CD14-positive monocyte (primary cell): ENCODE data around the gene ARID1B. TPM values are rescaled to one million over a fixed set of nuclear protein-coding genes. Genes with fewer than 3 reads are reported as not detected.

Source experiments
- DNase-seq, 3 donors: peaks; one replicate each; pipeline ENCODE4 v3.0.0-alpha.2; 2011 to 2022
- H2AFZ ChIP-seq: 2 replicates; pipeline ENCODE4 v1.6.0; 2012; ENCODE audit warnings: mild to moderate bottlenecking, low read depth, low read length, inconsistent platforms; ENCODE audit not compliant: insufficient read depth, poor library complexity, severe bottlenecking
- H3K27ac ChIP-seq, 2 donors: 1 replicate in 1 of 2; 2 replicates in 1 of 2; pipeline ENCODE4 v1.5.1; 2012 to 2013; ENCODE audit warnings: low read length in 2 of 2, control low read depth in 1 of 2, inconsistent platforms in 1 of 2, low read depth in 1 of 2, mild to moderate bottlenecking in 1 of 2
- H3K27me3 ChIP-seq, 2 donors: one replicate each; pipeline versions ENCODE4 v1.6.0 to v1.6.1; 2011 to 2013; ENCODE audit warnings: low read length in 2 of 2; ENCODE audit not compliant: control insufficient read depth in 2 of 2, insufficient read depth in 2 of 2
- H3K36me3 ChIP-seq, 2 donors: replicated peaks in 1 of 2; 1 replicate in 1 of 2; 2 replicates in 1 of 2; pipeline versions ENCODE4 v1.5.1 to v1.6.1; 2012 to 2013; ENCODE audit warnings: low read length in 2 of 2, control low read depth in 1 of 2, inconsistent platforms in 1 of 2, mild to moderate bottlenecking in 1 of 2; ENCODE audit not compliant: insufficient read depth in 2 of 2, control insufficient read depth in 1 of 2
- H3K4me1 ChIP-seq, 2 donors: 1 replicate in 1 of 2; 2 replicates in 1 of 2; pipeline versions ENCODE4 v1.5.1 to v1.6.1; 2012 to 2013; ENCODE audit warnings: low read length in 2 of 2, control low read depth in 1 of 2, inconsistent platforms in 1 of 2, mild to moderate bottlenecking in 1 of 2, moderate library complexity in 1 of 2; ENCODE audit not compliant: insufficient read depth in 2 of 2, control insufficient read depth in 1 of 2
- H3K4me2 ChIP-seq: replicated peaks from 2 replicates; pipeline ENCODE3; 2012; ENCODE audit warnings: low read length, moderate library complexity, mild to moderate bottlenecking; ENCODE audit not compliant: poor library complexity, severe bottlenecking; ENCODE audit errors: extremely low read depth
- H3K4me3 ChIP-seq, 3 experiments: fragments of 200-600 bp in 1 of 3; sonication (generic) in 1 of 3; replicated peaks in 1 of 3; 1 replicate in 2 of 3; 2 replicates in 1 of 3; pipeline ENCODE4 v1.5.1; 2011 to 2013; ENCODE audit warnings: low read length in 3 of 3, mild to moderate bottlenecking in 3 of 3, control low read depth in 2 of 3, low read depth in 2 of 3, inconsistent platforms in 1 of 3, moderate library complexity in 1 of 3
- H3K79me2 ChIP-seq: 2 replicates; pipeline ENCODE4 v1.6.0; 2012; ENCODE audit warnings: mild to moderate bottlenecking, control low read depth, inconsistent platforms, low read length, moderate library complexity; ENCODE audit not compliant: insufficient read depth
- H3K9ac ChIP-seq: 2 replicates; pipeline ENCODE4 v1.6.0; 2017; ENCODE audit warnings: low read length, mild to moderate bottlenecking; ENCODE audit not compliant: insufficient read depth, poor library complexity, severe bottlenecking
- H3K9me3 ChIP-seq, 2 donors: replicated peaks in 1 of 2; 1 replicate in 1 of 2; 2 replicates in 1 of 2; pipeline versions ENCODE4 v1.5.1 to v1.6.1; 2012 to 2013; ENCODE audit warnings: low read length in 2 of 2, control low read depth in 1 of 2; ENCODE audit not compliant: control insufficient read depth in 1 of 2, insufficient read depth in 1 of 2
- H4K20me1 ChIP-seq: 2 replicates; pipeline ENCODE4 v1.6.0; 2012; ENCODE audit warnings: mild to moderate bottlenecking, low read length, control low read depth, moderate library complexity; ENCODE audit not compliant: insufficient read depth
- H3K27ac Mint-ChIP-seq, 7 donors: one replicate each; pipeline ENCODE4 v1.8.0; 2020; ENCODE audit warnings: mild to moderate bottlenecking in 7 of 7, mixed read lengths in 7 of 7, moderate library complexity in 6 of 7, inconsistent platforms in 2 of 7
- H3K27me3 Mint-ChIP-seq, 3 donors: one replicate each; pipeline ENCODE4 v1.8.0; 2021 to 2022; ENCODE audit warnings: low read depth in 3 of 3, mild to moderate bottlenecking in 3 of 3, mixed read lengths in 3 of 3, moderate library complexity in 3 of 3, inconsistent platforms in 1 of 3
- H3K36me3 Mint-ChIP-seq, 2 donors: one replicate each; pipeline ENCODE4 v1.8.0; 2020; ENCODE audit warnings: mixed read lengths in 2 of 2, inconsistent platforms in 1 of 2, mild to moderate bottlenecking in 1 of 2
- H3K4me1 Mint-ChIP-seq: one replicate; pipeline ENCODE4 v1.8.0; 2020; ENCODE audit warnings: mild to moderate bottlenecking, mixed read lengths
- H3K4me3 Mint-ChIP-seq, 2 donors: one replicate each; pipeline ENCODE4 v1.8.0; 2020; ENCODE audit warnings: mild to moderate bottlenecking in 2 of 2, mixed read lengths in 2 of 2, moderate library complexity in 1 of 2
- H3K9me3 Mint-ChIP-seq, 7 donors: one replicate each; pipeline ENCODE4 v1.8.0; 2020 to 2022; ENCODE audit warnings: mixed read lengths in 7 of 7, mild to moderate bottlenecking in 6 of 7, moderate library complexity in 6 of 7, inconsistent platforms in 2 of 7
- WGBS: methylation state at CpG from one replicate; pipeline ENCODE4 v1.1.5; 2013; ENCODE audit warnings: missing lambda C conversion rate; ENCODE audit not compliant: insufficient coverage; 5-methylcytosine and 5-hydroxymethylcytosine counted together
- intact Hi-C, 2 donors: fragments of 100-400 bp; cut with micrococcal nuclease; formaldehyde crosslinking; loops; one replicate each; pipeline versions ENCODE4 v1.15.0 to v1.15.1; 2023
- polyA plus RNA-seq, 3 donors: library from polyadenylated mRNA; depleted of rRNA in 1 of 3; unstranded in 2 of 3; stranded (reverse) in 1 of 3; fragments of 300-500 nt in 2 of 3; fragments of >200 nt in 1 of 3; fragmentation: Illumina TruSeq in 2 of 3; gene quantifications; 1 replicate in 2 of 3; 2 replicates in 1 of 3; pipeline ENCODE4 v1.2.3, GENCODE V29; 2012 to 2021
- TF ChIP-seq, protein P1 (sequence below): fragments of 200-600 bp; IDR thresholded peaks from one replicate; pipeline ENCODE4 v1.8.0; 2022; ENCODE audit warnings: antibody characterized with exemption, mild to moderate bottlenecking

ARID1B gene
- polyA plus RNA-seq, 3 donors: 3.2 to 22.1 (median 3.8) TPM

DNA sequence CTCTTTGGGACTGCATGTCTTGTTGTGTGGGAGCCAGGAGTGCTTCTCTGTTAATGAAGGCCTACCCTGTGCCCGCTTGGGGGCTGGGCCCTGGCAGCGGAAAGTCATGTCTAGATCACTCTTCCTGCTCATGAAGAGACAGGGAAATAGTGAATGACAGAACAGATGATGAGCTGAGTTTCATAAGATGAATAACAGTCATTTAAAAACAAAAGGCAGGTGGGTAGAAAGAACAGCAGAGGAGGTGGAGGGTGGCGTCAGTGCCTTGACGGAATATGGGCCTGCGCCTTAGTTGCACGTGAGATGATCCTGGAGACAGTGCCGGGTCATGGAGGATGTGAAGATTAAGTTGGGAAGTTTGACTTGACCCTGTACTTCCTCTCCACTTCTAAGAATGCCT, 85.5 kb downstream of the ARID1B start:
- no peaks in the 10 kb centered on the region for H3K27me3 Mint-ChIP-seq
- H3K9me3 ChIP-seq: no peaks in the 10 kb centered on the region
- peaks cover 0 to 3% (median 0%) of the 10 kb centered on the region in 7 donors for H3K9me3 Mint-ChIP-seq
- no peaks in the 10 kb centered on the region for H3K36me3 ChIP-seq
- TF ChIP-seq, protein P1, sequence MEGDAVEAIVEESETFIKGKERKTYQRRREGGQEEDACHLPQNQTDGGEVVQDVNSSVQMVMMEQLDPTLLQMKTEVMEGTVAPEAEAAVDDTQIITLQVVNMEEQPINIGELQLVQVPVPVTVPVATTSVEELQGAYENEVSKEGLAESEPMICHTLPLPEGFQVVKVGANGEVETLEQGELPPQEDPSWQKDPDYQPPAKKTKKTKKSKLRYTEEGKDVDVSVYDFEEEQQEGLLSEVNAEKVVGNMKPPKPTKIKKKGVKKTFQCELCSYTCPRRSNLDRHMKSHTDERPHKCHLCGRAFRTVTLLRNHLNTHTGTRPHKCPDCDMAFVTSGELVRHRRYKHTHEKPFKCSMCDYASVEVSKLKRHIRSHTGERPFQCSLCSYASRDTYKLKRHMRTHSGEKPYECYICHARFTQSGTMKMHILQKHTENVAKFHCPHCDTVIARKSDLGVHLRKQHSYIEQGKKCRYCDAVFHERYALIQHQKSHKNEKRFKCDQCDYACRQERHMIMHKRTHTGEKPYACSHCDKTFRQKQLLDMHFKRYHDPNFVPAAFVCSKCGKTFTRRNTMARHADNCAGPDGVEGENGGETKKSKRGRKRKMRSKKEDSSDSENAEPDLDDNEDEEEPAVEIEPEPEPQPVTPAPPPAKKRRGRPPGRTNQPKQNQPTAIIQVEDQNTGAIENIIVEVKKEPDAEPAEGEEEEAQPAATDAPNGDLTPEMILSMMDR: no peak
- H3K27me3 ChIP-seq: no peaks in the 10 kb centered on the region
- H3K27ac Mint-ChIP-seq: peak overlapping the region in 6 of 7 donors; percentile 8 to 71 (median 48)
- intact Hi-C loops: loop anchor here in 1 of 2 donors (5.0 kb wide), 1 partner anchor 35 kb away; no protein-coding TSS in a partner anchor
- H3K27ac ChIP-seq: peak overlapping the region; percentile 9 to 17
- no peak overlapping the region for H3K4me3 ChIP-seq
- H3K4me2 ChIP-seq: no peak overlapping the region
- peaks cover 91% of the 10 kb centered on the region for H3K79me2 ChIP-seq
- peaks cover 54% of the 10 kb centered on the region for H3K4me1 Mint-ChIP-seq
- no peak overlapping the region for H3K4me3 Mint-ChIP-seq
- no peak overlapping the region for H2AFZ ChIP-seq
- peaks cover 100% of the 10 kb centered on the region for H4K20me1 ChIP-seq
- H3K4me1 ChIP-seq: peaks cover 30 to 36% of the 10 kb centered on the region in 2 donors
- DNase-seq: no peak
- H3K9ac ChIP-seq: no peak overlapping the region
- H3K36me3 Mint-ChIP-seq: peaks cover 0 to 2% of the 10 kb centered on the region in 2 donors
- WGBS: 65% methylated on average over 2 of the region's 7 CpGs

DNA sequence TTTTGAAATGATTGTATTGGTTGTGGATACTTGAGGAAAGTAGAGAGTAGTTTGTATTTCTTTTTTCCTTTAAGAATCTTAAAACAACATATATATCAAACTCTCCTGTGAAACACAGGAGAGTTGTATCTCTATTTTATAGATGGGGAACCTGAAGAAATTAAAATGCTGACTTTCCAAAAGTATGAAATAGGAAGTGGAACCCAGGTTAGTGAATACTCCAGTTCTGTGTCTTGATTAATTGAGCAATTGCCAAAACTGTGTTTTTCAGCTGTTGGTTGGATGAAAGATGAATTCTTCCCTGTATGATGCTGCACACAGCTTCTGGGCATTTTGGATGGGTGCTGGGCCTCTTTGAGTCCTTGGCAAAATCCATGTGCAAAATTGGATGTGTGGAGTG, 86.3 kb downstream of the ARID1B start:
- Mint-ChIP-seq H3K27me3 (no peaks in the 10 kb centered on the region), H3K36me3 (peaks cover 0 to 2% of the 10 kb centered on the region in 2 donors), H3K9me3 (peaks cover 0 to 3% (median 0%) of the 10 kb centered on the region in 7 donors), H3K4me3 (no peak overlapping the region), H3K27ac (peak overlapping the region in 2 of 7 donors; percentile 2 to 54), H3K4me1 (peaks cover 54% of the 10 kb centered on the region)
- Histone ChIP-seq H2AFZ (no peak overlapping the region), H3K4me3 (no peak overlapping the region), H4K20me1 (peaks cover 100% of the 10 kb centered on the region), H3K79me2 (peaks cover 91% of the 10 kb centered on the region), H3K27ac (no peak overlapping the region), H3K36me3 (no peaks in the 10 kb centered on the region), H3K9me3 (no peaks in the 10 kb centered on the region), H3K4me2 (no peak overlapping the region), H3K27me3 (no peaks in the 10 kb centered on the region), H3K9ac (no peak overlapping the region), H3K4me1 (peaks cover 30 to 36% of the 10 kb centered on the region in 2 donors)
- intact Hi-C loops: loop anchor here in 1 of 2 donors (5.0 kb wide), 1 partner anchor 36 kb away; no protein-coding TSS in a partner anchor
- TF ChIP-seq, protein P1: no peak
- no peak for DNase-seq
